OCI-LY7 (cell line): ENCODE data around the gene SSNA1. TPM values are rescaled to one million over a fixed set of nuclear protein-coding genes. Genes with fewer than 3 reads are reported as not detected.

Experiments
- BruUV-seq: library from RNA; stranded (reverse); fragments of 400-500 nt; replicated peaks from 2 replicates; lab custom pipeline; 2021; lab: Mats Ljungman, UMichigan
- CTCF ChIA-PET: fragments of 300-600 bp; sonication (Branson Sonifier 250); formaldehyde crosslinking; loops from one replicate; lab custom pipeline; 2022; ENCODE audit warnings: antibody characterized with exemption; ENCODE audit not compliant: unreplicated experiment; lab: Charles Lee
- POLR2A ChIA-PET: fragments of 300-600 bp; sonication (Branson Sonifier 250); formaldehyde crosslinking; loops from one replicate; lab custom pipeline; 2022; ENCODE audit warnings: antibody characterized with exemption; lab: Charles Lee
- DNase-seq: peaks from one replicate; pipeline ENCODE4 v3.0.0-alpha.2; 2015; ENCODE audit warnings: low spot score
- H2AFZ ChIP-seq: fragments of 200-600 bp; sonication (generic), shearing (Covaris generic); 2 replicates; pipeline ENCODE4 v1.6.1; 2014; ENCODE audit warnings: mild to moderate bottlenecking, antibody characterized with exemption, low read length, moderate library complexity
- H3K27ac ChIP-seq: fragments of 200-600 bp; sonication (generic); 2 replicates; pipeline ENCODE4 v1.5.1; 2014; ENCODE audit warnings: mixed run types, low read depth, mild to moderate bottlenecking, moderate library complexity, low read length, inconsistent platforms; ENCODE audit not compliant: poor library complexity, severe bottlenecking
- H3K36me3 ChIP-seq: fragments of 200-600 bp; sonication (generic); 2 replicates; pipeline ENCODE4 v1.6.1; 2014; ENCODE audit warnings: mild to moderate bottlenecking, antibody characterized with exemption, low read length, moderate library complexity, mixed read lengths; ENCODE audit not compliant: insufficient read depth
- H3K4me1 ChIP-seq: fragments of 200-600 bp; sonication (generic); 2 replicates; pipeline ENCODE4 v1.5.1; 2014; ENCODE audit warnings: mild to moderate bottlenecking, low read length; ENCODE audit not compliant: insufficient read depth, poor library complexity, severe bottlenecking
- H3K4me2 ChIP-seq: fragments of 200-600 bp; sonication (generic); 2 replicates; pipeline ENCODE4 v1.6.1; 2014; ENCODE audit warnings: mild to moderate bottlenecking, low read length
- H3K4me3 ChIP-seq: fragments of 200-600 bp; sonication (generic); 2 replicates; pipeline ENCODE4 v1.5.1; 2014; ENCODE audit warnings: mild to moderate bottlenecking, low read depth, low read length; ENCODE audit not compliant: poor library complexity, severe bottlenecking
- H3K79me2 ChIP-seq: fragments of 200-600 bp; sonication (generic); 2 replicates; pipeline ENCODE4 v1.6.1; 2016; ENCODE audit warnings: low read depth, mild to moderate bottlenecking, low read length, moderate library complexity, mixed read lengths; ENCODE audit not compliant: insufficient read depth
- H3K9me2 ChIP-seq: fragments of 200-600 bp; sonication (generic); 2 replicates; pipeline ENCODE4 v1.6.1; 2016; ENCODE audit warnings: mild to moderate bottlenecking, low read length, mixed read lengths; ENCODE audit not compliant: insufficient read depth
- H3K9me3 ChIP-seq: fragments of 200-600 bp; sonication (generic); 2 replicates; pipeline ENCODE4 v1.6.1; 2014; ENCODE audit warnings: mild to moderate bottlenecking, mixed run types, low read length, mixed read lengths
- H4K20me1 ChIP-seq: fragments of 200-600 bp; sonication (generic); 2 replicates; pipeline ENCODE4 v1.6.1; 2014; ENCODE audit warnings: mild to moderate bottlenecking, antibody characterized with exemption, low read length, moderate library complexity, mixed read lengths; ENCODE audit not compliant: insufficient read depth
- CTCF ChIP-seq: fragments of 200-600 bp; sonication (generic); conservative IDR thresholded peaks from 2 replicates; pipeline ENCODE4 v1.5.1; 2014; ENCODE audit warnings: mild to moderate bottlenecking, antibody characterized with exemption, low read length, moderate library complexity, mixed read lengths
- EZH2phosphoT487 ChIP-seq: fragments of 200-600 bp; sonication (generic); IDR thresholded peaks from 2 replicates; pipeline ENCODE4 v1.6.1; 2018; ENCODE audit warnings: low read depth, borderline replicate concordance, mild to moderate bottlenecking, mixed run types, antibody characterized with exemption, low read length, moderate library complexity, mixed read lengths
- intact Hi-C: fragments of 100-400 bp; cut with micrococcal nuclease; formaldehyde crosslinking; loops from one replicate; pipeline ENCODE4 v1.10.0; 2022; ENCODE audit not compliant: unreplicated experiment
- total RNA-seq, 2 experiments: library from RNA; depleted of rRNA in 1 of 2; stranded (reverse); fragments of >200 nt in 1 of 2; shearing (Covaris generic) in 1 of 2; gene quantifications; 2 replicates each; pipeline ENCODE4 v1.2.3, GENCODE V29; 2014 to 2022

SSNA1 gene
- total RNA-seq, 2 experiments from 2014 or later = 71.0 to 111 TPM

- peaks cover 34% of the 10 kb centered on the region for H3K79me2 ChIP-seq
- no peak overlapping the region for H3K27ac ChIP-seq
- intact Hi-C loops = loop anchor here (1.0 to 2.0 kb wide), 5 partner anchors 23 to 73 kb away; partner anchors contain the start of genes RNF208 and RNF224
- no peak overlapping the region for H2AFZ ChIP-seq
- no peaks in the 10 kb centered on the region for H3K9me2 ChIP-seq
- TF ChIP-seq EZH2phosphoT487 = no peak
- no peak for TF ChIP-seq CTCF
- peak overlapping the region; percentile 31 for H3K4me3 ChIP-seq
- peaks cover 4% of the 10 kb centered on the region; the same call in 1 of the 2 replicates for H3K36me3 ChIP-seq
- ChIA-PET CTCF (no interaction called here), POLR2A (no interaction called here)
- DNase-seq = no peak
- peaks cover 7% of the 10 kb centered on the region; the same call in 1 of the 2 replicates for H4K20me1 ChIP-seq
- no peaks in the 10 kb centered on the region for H3K9me3 ChIP-seq
- peak overlapping the region; percentile 38; the same call in 1 of the 2 replicates for H3K4me2 ChIP-seq
- peaks cover 31% of the 10 kb centered on the region for H3K4me1 ChIP-seq
- BruUV-seq = no TSS peak
These were observed 11.1 kb downstream of the SSNA1 start for GRCh38 chr9:137199411-137200121.

GRCh38 chr9:137200311-137201204 is 12.1 kb downstream of the SSNA1 start, which contains the start of gene TPRN:
TPRN (minus strand) TSS chr9:137200741; CDS start chr9:137200711, 30 bp downstream.
- no peak for TF ChIP-seq CTCF
- TF ChIP-seq EZH2phosphoT487 = no peak
- BruUV-seq = no TSS peak
- CTCF ChIA-PET = interaction anchor here (0.6 kb wide), 1 partner anchor 12 kb away, joined by 3 read pairs; the partner anchor contains the start of gene ANAPC2

More at GRCh38 chr9:137200311-137201204, 12.1 kb downstream of the SSNA1 start, which contains the start of gene TPRN:
- peaks cover 7% of the 10 kb centered on the region; the same call in 1 of the 2 replicates for H4K20me1 ChIP-seq
- H3K4me1 ChIP-seq = peaks cover 33% of the 10 kb centered on the region
- DNase-seq = peak; percentile 100
- no peaks in the 10 kb centered on the region for H3K9me3 ChIP-seq
- peak within 1 kb of the TSS; percentile 49 for H3K27ac ChIP-seq
- H2AFZ ChIP-seq = no peak within 1 kb of the TSS
- H3K79me2 ChIP-seq = peaks cover 42% of the 10 kb centered on the region
- peak within 1 kb of the TSS; percentile 76 for H3K4me3 ChIP-seq
- H3K36me3 ChIP-seq = peaks cover 4% of the 10 kb centered on the region; the same call in 1 of the 2 replicates
- H3K4me2 ChIP-seq = peak within 1 kb of the TSS; percentile 97
- no peaks in the 10 kb centered on the region for H3K9me2 ChIP-seq
- POLR2A ChIA-PET = interaction anchor here (0.6 to 2.5 kb wide), 6 partner anchors 12 to 400 kb away, joined by 3 to 16 read pairs (median 4); partner anchors contain the start of genes ANAPC2, MAN1B1, SSNA1 and TUBB4B
- intact Hi-C loops = loop anchor here (1.0 to 2.0 kb wide), 5 partner anchors 22 to 74 kb away; partner anchors contain the start of genes RNF208 and RNF224
